Gastrocnemius medialis (tissue), 4 donors: Measurements from ENCODE around the gene PRAMEF5. TPM values are rescaled to one million over a fixed set of nuclear protein-coding genes. Genes with fewer than 3 reads are reported as not detected.
"Not testable (repeated sequence)": the region's sequence is repeated elsewhere in the genome, so short reads cannot be mapped to it uniquely, and the experiment has no call there.

Source experiments
- ATAC-seq, 2 donors: fragments of 150-250 bp; one replicate each; pipeline ENCODE4 v1.9.1; 2016
- DNase-seq, 2 donors: peaks; one replicate each; pipeline ENCODE4 v3.0.0-alpha.2; 2019
- H3K27ac ChIP-seq, 4 donors: fragments of 200-600 bp; sonication (generic); 1 replicate in 1 of 4; 2 replicates in 3 of 4; pipeline ENCODE4 v1.5.1; 2016 to 2018; ENCODE audit warnings: mild to moderate bottlenecking in 2 of 4, moderate library complexity in 1 of 4
- H3K27me3 ChIP-seq, 3 donors: fragments of 200-600 bp; sonication (generic) in 2 of 3; 1 replicate in 1 of 3; 2 replicates in 2 of 3; pipeline versions ENCODE4 v1.5.1 to v1.6.0; 2016 to 2019; ENCODE audit warnings: mild to moderate bottlenecking in 1 of 3, moderate library complexity in 1 of 3
- H3K36me3 ChIP-seq, 2 donors: fragments of 200-600 bp; sonication (generic) in 1 of 2; one replicate each; pipeline ENCODE4 v1.5.1; 2017 to 2018
- H3K4me1 ChIP-seq, 2 donors: fragments of 200-600 bp; sonication (generic) in 1 of 2; one replicate each; pipeline ENCODE4 v1.5.1; 2016 to 2017; ENCODE audit warnings: mild to moderate bottlenecking in 2 of 2
- H3K4me3 ChIP-seq, 4 donors: fragments of 200-600 bp; sonication (generic) in 3 of 4; 1 replicate in 1 of 4; 2 replicates in 3 of 4; pipeline ENCODE4 v1.5.1; 2016 to 2019; ENCODE audit warnings: mild to moderate bottlenecking in 2 of 4
- H3K9me3 ChIP-seq, 3 donors: fragments of 200-600 bp; sonication (generic) in 2 of 3; 1 replicate in 1 of 3; 2 replicates in 2 of 3; pipeline ENCODE4 v1.5.1; 2016 to 2019
- CTCF ChIP-seq, 5 experiments: fragments of 450-650 bp in 3 of 5; fragments of 200-600 bp in 2 of 5; sonication (generic) in 2 of 5; IDR thresholded peaks in 4 of 5; conservative IDR thresholded peaks in 1 of 5; 1 replicate in 4 of 5; 2 replicates in 1 of 5; pipeline ENCODE4 v1.5.1; 2016 to 2019; ENCODE audit warnings: antibody characterized with exemption in 5 of 5, mild to moderate bottlenecking in 3 of 5, moderate library complexity in 3 of 5
- POLR2A ChIP-seq, 2 donors: fragments of 450-650 bp; IDR thresholded peaks; one replicate each; pipeline ENCODE4 v1.6.1; 2017; ENCODE audit warnings: antibody characterized with exemption in 2 of 2, mild to moderate bottlenecking in 2 of 2, moderate library complexity in 2 of 2
- in situ Hi-C, 4 donors: fragments of 200-750 bp; cut with MboI; loops; one replicate each; pipeline versions ENCODE4 v1.15.0 to v1.8.0; 2017; ENCODE audit warnings: low sequenced_read_pairs in 4 of 4
- intact Hi-C: fragments of 100-400 bp; cut with DNase I; formaldehyde crosslinking; loops from one replicate; pipeline ENCODE4 v1.15.1; 2023; ENCODE audit warnings: low total_unique reads
- total RNA-seq, 4 donors: library from RNA; depleted of rRNA; stranded (reverse); fragments of >200 nt; gene quantifications; one replicate each; pipeline versions ENCODE4 v1.1.0 to v1.2.3, GENCODE V29; 2016

Gene PRAMEF5
- total RNA-seq: not detected

GRCh38 chr1:13253898-13254297, at the start of gene PRAMEF5:
TSS of gene PRAMEF5 (plus strand) at chr1:13254198. CDS start at chr1:13259269, 5,071 bp downstream.
- intact Hi-C loops, H3K4me1 ChIP-seq, ATAC-seq: not testable (repeated sequence)

GRCh38 chr1:13208712-13209111, 45.3 kb upstream of the PRAMEF5 start:
- H3K4me1 ChIP-seq, H3K27me3 ChIP-seq, ATAC-seq, H3K4me3 ChIP-seq, in situ Hi-C loops, H3K27ac ChIP-seq, H3K9me3 ChIP-seq, H3K36me3 ChIP-seq, DNase-seq, intact Hi-C loops: not testable (repeated sequence)

More at GRCh38 chr1:13253898-13254297, at the start of gene PRAMEF5:
- DNase-seq, in situ Hi-C loops, H3K36me3 ChIP-seq, H3K9me3 ChIP-seq, H3K27ac ChIP-seq, H3K4me3 ChIP-seq, H3K27me3 ChIP-seq: not testable (repeated sequence)

DNA sequence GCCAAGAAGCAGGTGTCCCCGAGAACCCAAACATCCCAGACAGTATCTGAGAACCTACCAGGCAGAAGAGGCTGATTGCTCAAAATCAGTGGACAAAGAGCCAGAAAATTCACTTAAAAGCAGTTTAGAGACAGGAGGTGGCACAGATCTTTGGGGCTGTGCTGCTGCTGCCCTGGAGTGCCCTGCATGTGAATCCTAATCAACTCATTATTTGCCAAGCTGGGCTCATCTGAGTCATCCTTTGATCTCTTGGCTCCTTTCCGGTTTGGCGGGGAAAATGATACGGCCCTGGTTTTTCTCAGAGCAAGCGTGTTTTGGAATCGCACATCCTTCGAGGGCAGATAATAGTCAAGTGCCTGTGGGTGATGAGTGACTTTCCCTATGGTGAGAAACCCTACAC, 37.4 kb upstream of the PRAMEF5 start:
- H3K4me1 ChIP-seq, H3K4me3 ChIP-seq, DNase-seq, ATAC-seq, H3K27ac ChIP-seq, H3K27me3 ChIP-seq, in situ Hi-C loops, H3K9me3 ChIP-seq, H3K36me3 ChIP-seq, intact Hi-C loops: not testable (repeated sequence)

DNA sequence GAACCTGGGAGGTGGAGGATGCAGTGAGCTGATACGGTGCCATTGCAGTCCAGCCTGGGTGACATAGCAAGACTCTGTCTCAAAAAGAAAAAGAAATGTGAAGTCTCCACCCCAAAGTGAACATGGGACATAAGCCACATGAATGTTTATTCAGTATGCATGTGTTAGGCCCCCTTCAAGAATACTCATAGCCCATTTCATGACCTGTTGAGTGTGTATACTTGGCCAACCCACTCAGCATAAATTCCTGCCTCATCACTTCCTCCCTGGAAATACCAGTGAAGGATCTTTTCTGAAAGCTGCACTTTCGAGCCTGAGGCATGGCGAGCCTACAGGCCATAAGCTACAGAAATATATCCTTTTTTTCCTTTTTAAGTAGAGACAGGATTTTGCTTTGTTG, 34.8 kb upstream of the PRAMEF5 start:
- in situ Hi-C loops, H3K27me3 ChIP-seq, H3K4me1 ChIP-seq, H3K36me3 ChIP-seq, intact Hi-C loops, ATAC-seq, H3K4me3 ChIP-seq, DNase-seq, H3K27ac ChIP-seq, H3K9me3 ChIP-seq: not testable (repeated sequence)

DNA sequence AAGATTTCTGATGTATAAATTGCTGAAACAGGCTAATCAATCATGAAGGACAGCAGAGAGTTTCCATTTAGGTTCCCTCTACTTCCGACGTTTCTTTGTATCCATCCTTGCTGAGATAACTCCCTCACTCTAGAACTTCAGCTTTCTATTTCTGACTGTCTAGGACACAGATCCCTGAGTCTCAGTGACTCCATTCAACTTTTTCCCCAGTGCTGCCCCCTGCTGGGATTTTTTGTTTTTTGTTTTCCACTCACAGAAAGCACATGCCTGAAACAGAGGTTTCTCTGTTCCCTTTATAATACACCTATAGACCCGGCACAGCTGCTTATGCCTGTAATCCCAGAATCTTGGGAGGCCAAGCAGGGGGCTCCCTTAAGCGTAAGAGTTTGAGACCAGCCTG, 31.2 kb upstream of the PRAMEF5 start:
- intact Hi-C loops, H3K27ac ChIP-seq, H3K9me3 ChIP-seq, H3K36me3 ChIP-seq, in situ Hi-C loops, H3K4me3 ChIP-seq, H3K4me1 ChIP-seq, DNase-seq, ATAC-seq, H3K27me3 ChIP-seq: not testable (repeated sequence)

- H3K9me3 ChIP-seq: no peaks in the 10 kb centered on the region
- TF ChIP-seq POLR2A (IDR thresholded peaks at IDR 0.05): no peak
- no peak for TF ChIP-seq CTCF (IDR thresholded peaks at IDR 0.05 in 4 of 5, conservative IDR thresholded peaks at IDR 0.05 in 1 of 5)
- H3K4me3 ChIP-seq: no peak overlapping the region
- H3K4me1 ChIP-seq: no peaks in the 10 kb centered on the region
- intact Hi-C loops: no loop called here
- no peaks in the 10 kb centered on the region for H3K36me3 ChIP-seq
- in situ Hi-C loops: no loop called here
- no peaks in the 10 kb centered on the region for H3K27me3 ChIP-seq
- DNase-seq: no peak
- no peak overlapping the region for H3K27ac ChIP-seq
- ATAC-seq: no peak
Observed at GRCh38 chr1:13224480-13225060, 29.4 kb upstream of the PRAMEF5 start.

DNA sequence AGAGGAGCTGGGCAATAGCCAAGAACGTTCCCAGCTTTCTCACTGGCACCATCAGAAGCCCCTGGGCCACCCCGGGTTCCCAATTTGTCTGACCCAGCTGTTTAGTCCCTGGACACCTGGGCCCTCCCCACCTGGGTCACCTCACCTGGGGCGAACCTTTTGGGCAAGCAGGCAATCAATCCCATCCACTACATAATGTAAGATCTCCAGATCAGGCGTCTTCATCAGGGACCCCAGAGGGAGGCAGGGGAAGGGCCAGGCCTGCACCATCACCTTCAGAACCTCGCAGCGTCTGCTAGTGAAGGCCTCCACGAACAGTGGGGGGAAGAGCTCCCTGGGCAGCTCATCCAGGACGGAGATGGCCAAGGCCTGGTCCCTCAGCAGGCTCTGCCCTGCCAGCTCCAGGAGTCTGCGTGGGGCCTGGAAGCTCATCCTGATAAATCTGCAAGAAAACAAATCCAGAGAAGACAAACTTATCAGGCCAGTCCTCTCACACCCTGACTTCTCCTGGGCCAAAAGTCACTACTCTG, 28.3 kb upstream of the PRAMEF5 start, which contains the start of gene PRAMEF18:
TSS of gene PRAMEF18 (minus strand) at position 480 of the 530 bp plus-strand sequence. CDS start at position 432, 48 bp downstream.
- intact Hi-C loops, H3K27ac ChIP-seq, H3K9me3 ChIP-seq, DNase-seq, H3K36me3 ChIP-seq, H3K4me1 ChIP-seq, H3K27me3 ChIP-seq, in situ Hi-C loops, H3K4me3 ChIP-seq, ATAC-seq: not testable (repeated sequence)

DNA sequence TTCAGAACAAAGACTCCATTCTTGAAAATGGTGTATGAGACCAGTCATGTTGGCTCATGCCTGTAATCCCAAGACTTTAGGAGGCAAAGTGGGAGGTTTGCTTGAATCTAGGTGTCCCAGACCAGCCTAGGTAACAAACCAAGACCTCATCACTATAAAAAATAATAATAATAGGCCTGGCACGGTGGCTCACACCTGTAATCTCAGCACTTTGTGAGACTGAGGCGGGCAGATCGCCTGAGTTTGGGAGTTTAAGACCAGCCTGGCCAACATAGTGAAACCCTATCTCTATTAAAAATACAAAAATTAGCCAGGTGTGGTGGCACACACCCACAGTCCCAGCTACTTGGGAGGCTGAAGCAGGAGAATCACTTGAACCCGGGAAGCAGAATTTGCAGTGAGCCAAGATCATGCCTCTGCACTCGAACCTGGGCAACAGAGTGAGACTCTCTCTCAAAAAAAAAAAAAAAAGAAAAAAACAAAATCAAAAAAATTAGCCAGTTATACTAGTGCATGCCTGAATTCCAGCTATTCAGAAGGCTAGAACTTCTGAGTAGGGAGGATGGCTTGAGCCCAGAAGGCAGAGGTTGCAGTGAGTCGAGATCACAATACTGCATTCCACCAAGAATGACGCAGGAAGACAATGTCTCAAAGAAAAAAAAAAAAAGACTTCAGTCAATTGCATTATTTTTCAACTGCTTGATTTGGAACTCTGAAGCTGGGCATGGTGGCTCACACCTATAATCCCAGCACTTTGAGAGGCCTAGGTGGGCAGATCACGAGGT, 26.5 kb upstream of the PRAMEF5 start:
- H3K27me3 ChIP-seq, DNase-seq, ATAC-seq, H3K4me1 ChIP-seq, H3K4me3 ChIP-seq, H3K36me3 ChIP-seq, in situ Hi-C loops, H3K27ac ChIP-seq, intact Hi-C loops, H3K9me3 ChIP-seq: not testable (repeated sequence)
